GM23248 (cell line): Measurements from ENCODE around the gene CPLX1. TPM values are rescaled to one million over a fixed set of nuclear protein-coding genes. Genes with fewer than 3 reads are reported as not detected.
A peak's percentile ranks its signal among the peaks of the same experiment; 100 is the strongest.

Experiments used
- DNase-seq: peaks from one replicate; pipeline ENCODE4 v3.0.0-alpha.2; 2015
- H2AFZ ChIP-seq: fragments of 200-600 bp; sonication (generic); 2 replicates; pipeline ENCODE4 v1.6.1; 2016; ENCODE audit warnings: antibody characterized with exemption
- H3F3A ChIP-seq: fragments of 200-600 bp; sonication (generic); 2 replicates; pipeline ENCODE4 v1.6.1; 2016; ENCODE audit warnings: mild to moderate bottlenecking, antibody characterized with exemption, mixed run types; ENCODE audit not compliant: insufficient read depth
- H3K27ac ChIP-seq: fragments of 200-600 bp; sonication (generic); 2 replicates; pipeline ENCODE4 v1.5.1; 2016; ENCODE audit warnings: mild to moderate bottlenecking
- H3K27me3 ChIP-seq: fragments of 200-600 bp; sonication (generic); replicated peaks from 2 replicates; pipeline ENCODE4 v1.6.1; 2016; ENCODE audit warnings: mild to moderate bottlenecking; ENCODE audit not compliant: insufficient read depth
- H3K36me3 ChIP-seq: fragments of 200-600 bp; sonication (generic); 2 replicates; pipeline ENCODE4 v1.6.1; 2016; ENCODE audit warnings: low read depth, mild to moderate bottlenecking
- H3K4me1 ChIP-seq: fragments of 200-600 bp; sonication (generic); 2 replicates; pipeline ENCODE4 v1.6.1; 2016; ENCODE audit warnings: mild to moderate bottlenecking; ENCODE audit not compliant: insufficient read depth
- H3K4me2 ChIP-seq: fragments of 200-600 bp; sonication (generic); one replicate; pipeline ENCODE4 v1.6.1; 2016; ENCODE audit warnings: mild to moderate bottlenecking; ENCODE audit not compliant: unreplicated experiment
- H3K4me3 ChIP-seq: fragments of 200-600 bp; sonication (generic); 2 replicates; pipeline ENCODE4 v1.5.1; 2016; ENCODE audit warnings: mild to moderate bottlenecking
- H3K79me2 ChIP-seq: fragments of 200-600 bp; sonication (generic); 2 replicates; pipeline ENCODE4 v1.6.1; 2016; ENCODE audit warnings: mild to moderate bottlenecking; ENCODE audit not compliant: insufficient read depth
- H3K9ac ChIP-seq: fragments of 200-600 bp; sonication (generic); 2 replicates; pipeline ENCODE4 v1.6.1; 2016; ENCODE audit warnings: mild to moderate bottlenecking
- H3K9me2 ChIP-seq: fragments of 200-600 bp; sonication (generic); 2 replicates; pipeline ENCODE4 v1.6.1; 2016; ENCODE audit warnings: mixed run types, mild to moderate bottlenecking, moderate library complexity; ENCODE audit not compliant: insufficient read depth
- H3K9me3 ChIP-seq: fragments of 200-600 bp; sonication (generic); one replicate; pipeline ENCODE4 v1.6.1; 2017; ENCODE audit warnings: low read depth
- H4K20me1 ChIP-seq: fragments of 200-600 bp; sonication (generic); 2 replicates; pipeline ENCODE4 v1.6.0; 2016; ENCODE audit not compliant: insufficient read depth
- EZH2 ChIP-seq: fragments of 200-600 bp; sonication (generic); IDR thresholded peaks from 2 replicates; pipeline ENCODE4 v1.6.1; 2018; ENCODE audit warnings: antibody characterized with exemption, mild to moderate bottlenecking; ENCODE audit not compliant: insufficient read depth, poor library complexity, severe bottlenecking
- EZH2phosphoT487 ChIP-seq: fragments of 200-600 bp; sonication (generic); IDR thresholded peaks from 2 replicates; pipeline ENCODE4 v1.6.1; 2018; ENCODE audit warnings: antibody characterized with exemption, moderate library complexity, mild to moderate bottlenecking, low read depth; ENCODE audit not compliant: insufficient read depth
- WGBS, 2 experiments: methylation state at CpG; one replicate each; pipeline ENCODE4 v1.1.6; 2015 to 2017; ENCODE audit warnings: low lambda C conversion rate in 2 of 2, low coverage in 1 of 2; ENCODE audit errors: missing lambda C conversion rate in 2 of 2; 5-methylcytosine and 5-hydroxymethylcytosine counted together
- in situ Hi-C: fragments of 300-500 bp; cut with MboI; formaldehyde crosslinking; loops from 2 replicates; pipeline ENCODE4 v1.15.0; 2020
- polyA plus RNA-seq: library from polyadenylated mRNA; unstranded; fragments of >200 nt; fragmentation: Nextera tagmentation; extraction: Ambion mirVana; gene quantifications from 2 replicates; pipeline ENCODE4 v1.2.1, GENCODE V29; 2016
- total RNA-seq: library from RNA; depleted of rRNA; stranded (reverse); fragments of >200 nt; shearing (Covaris generic); gene quantifications from 2 replicates; pipeline ENCODE4 v1.2.3, GENCODE V29; 2014

CPLX1 gene
- total and polyA plus RNA-seq, 2 experiments from 2014 or later, result not detected

DNA sequence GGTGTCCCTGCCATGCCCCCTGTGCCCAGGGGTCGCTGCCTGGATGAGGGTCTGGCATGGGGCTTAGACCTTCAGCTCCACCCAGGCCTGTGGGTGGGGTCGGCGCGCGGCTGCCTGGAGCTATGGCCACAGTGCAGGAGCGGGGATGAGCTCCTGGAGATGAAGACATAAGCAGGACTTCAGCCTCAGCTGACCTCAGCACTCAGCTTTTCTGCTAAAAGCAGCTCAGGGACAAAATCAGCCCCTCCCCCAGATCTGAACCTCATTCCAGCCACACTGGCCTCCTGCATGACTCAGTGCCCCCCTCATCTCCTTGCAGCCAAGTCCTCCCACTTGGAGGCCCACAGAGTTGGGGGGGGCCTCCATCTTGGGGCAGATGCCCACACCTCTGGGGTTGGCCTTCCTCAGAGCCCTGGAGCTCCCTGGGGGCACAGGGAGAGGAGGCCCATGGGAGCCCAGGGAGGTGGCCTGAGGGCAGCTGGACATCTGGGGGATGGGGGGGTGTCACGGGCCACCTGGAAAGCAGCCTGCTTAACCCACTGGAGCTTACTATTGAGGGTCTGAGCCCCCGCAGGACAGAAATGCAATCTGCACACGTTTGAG lies 19.4 kb upstream of the CPLX1 start:
- H2AFZ ChIP-seq, result peak overlapping the region; percentile 58
- H3K4me3 ChIP-seq, result peak overlapping the region; percentile 21
- peak; percentile 77 for DNase-seq
- no peaks in the 10 kb centered on the region for H3K79me2 ChIP-seq
- H3F3A ChIP-seq, result no peaks in the 10 kb centered on the region
- H3K9me3 ChIP-seq, result no peaks in the 10 kb centered on the region
- no peaks in the 10 kb centered on the region for H4K20me1 ChIP-seq
- 53% methylated on average over 9 of the region's 9 CpGs for WGBS, 2 experiments
- no peaks in the 10 kb centered on the region for H3K9me2 ChIP-seq
- H3K4me1 ChIP-seq, result peaks cover 14% of the 10 kb centered on the region
- H3K27ac ChIP-seq, result peak overlapping the region; percentile 86
- peak overlapping the region; percentile 79 for H3K4me2 ChIP-seq
- H3K9ac ChIP-seq, result peak overlapping the region; percentile 59
- TF ChIP-seq EZH2phosphoT487 (no peak), EZH2 (no peak)
- in situ Hi-C loops, result no loop called here
- H3K36me3 ChIP-seq, result peaks cover 4% of the 10 kb centered on the region; the same call in 1 of the 2 replicates
- H3K27me3 ChIP-seq, result no peaks in the 10 kb centered on the region

DNA sequence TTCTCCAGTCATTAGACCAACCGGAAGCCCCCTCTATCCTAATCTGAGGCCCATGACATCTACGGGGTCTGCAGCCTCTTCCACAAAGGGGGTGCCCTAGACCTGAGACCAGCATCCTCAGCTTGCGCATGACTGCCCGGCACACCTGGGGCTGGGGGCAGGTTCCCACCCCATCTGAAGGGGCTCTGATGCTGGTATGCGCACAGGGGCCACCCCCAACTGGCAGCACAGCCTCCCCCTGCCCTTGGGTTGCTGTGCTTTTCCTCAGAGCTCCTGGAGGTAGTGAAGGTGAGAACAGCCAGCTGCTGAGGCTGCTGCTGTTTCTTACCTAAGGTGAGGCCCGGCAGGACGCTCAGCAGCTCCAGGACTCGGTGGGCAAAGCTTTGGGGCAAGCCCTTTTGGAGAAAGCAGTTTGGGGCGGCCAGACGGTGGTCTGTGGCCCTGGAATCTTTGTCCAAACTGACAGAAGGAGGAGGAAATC lies 18.9 kb upstream of the CPLX1 start:
- Histone ChIP-seq H3K27me3 (no peaks in the 10 kb centered on the region), H3K4me3 (peak overlapping the region; percentile 21; the same call in 1 of the 2 replicates), H3K27ac (peak overlapping the region; percentile 86), H3K9me3 (no peaks in the 10 kb centered on the region), H3K9ac (peak overlapping the region; percentile 59; the same call in 1 of the 2 replicates), H3K79me2 (no peaks in the 10 kb centered on the region), H4K20me1 (no peaks in the 10 kb centered on the region), H3K4me1 (peaks cover 14% of the 10 kb centered on the region), H3F3A (no peaks in the 10 kb centered on the region), H3K36me3 (peaks cover 4% of the 10 kb centered on the region; the same call in 1 of the 2 replicates), H2AFZ (no peak overlapping the region), H3K4me2 (peak overlapping the region; percentile 79), H3K9me2 (no peaks in the 10 kb centered on the region)
- no peak for DNase-seq
- no peak for TF ChIP-seq EZH2
- no peak for TF ChIP-seq EZH2phosphoT487
- WGBS, 2 experiments, result 92 to 96% methylated on average over 10 of the region's 10 CpGs
- in situ Hi-C loops, result no loop called here

DNA sequence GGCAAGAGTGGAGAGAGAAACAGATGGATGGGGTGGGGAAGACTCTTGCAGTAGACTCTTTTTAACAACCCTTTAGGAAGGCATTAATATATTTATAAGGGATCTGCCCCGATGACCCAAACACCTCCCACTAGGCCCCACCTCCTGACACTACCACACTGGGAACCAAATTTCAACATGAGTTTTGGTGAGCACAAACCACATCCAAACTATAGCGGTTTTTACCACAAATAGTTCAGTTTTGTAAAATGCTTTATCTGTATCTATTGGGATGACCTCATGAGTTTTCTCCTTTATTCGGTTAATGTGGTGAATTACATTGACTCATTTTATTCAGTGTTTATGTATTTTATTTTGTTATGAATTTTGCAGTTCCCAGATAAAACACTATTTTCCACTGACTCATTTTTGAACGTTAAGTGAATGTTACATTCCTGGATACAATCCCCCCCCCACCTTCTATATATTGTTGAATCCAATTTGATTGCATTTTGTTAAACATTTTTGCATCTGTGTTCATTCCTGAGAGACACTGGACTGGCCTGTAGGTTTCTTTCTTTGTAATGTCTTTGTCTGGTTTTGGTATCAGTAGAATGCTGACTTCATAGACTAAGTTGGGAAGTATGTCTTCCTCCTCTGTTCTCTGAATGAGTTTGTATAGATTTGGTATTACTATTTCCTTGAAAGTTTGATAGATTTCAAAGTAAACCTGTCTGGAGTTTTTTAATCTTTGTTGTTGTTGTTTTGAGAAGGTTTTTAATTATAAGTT lies 13.9 kb upstream of the CPLX1 start:
- no peaks in the 10 kb centered on the region for H3K79me2 ChIP-seq
- 93 to 99% methylated on average over 4 of the region's 4 CpGs for WGBS, 2 experiments
- H3K9me3 ChIP-seq, result no peaks in the 10 kb centered on the region
- no peaks in the 10 kb centered on the region for H3F3A ChIP-seq
- H3K9ac ChIP-seq, result no peak overlapping the region
- H3K4me1 ChIP-seq, result peaks cover under 1% of the 10 kb centered on the region
- no peak for TF ChIP-seq EZH2phosphoT487
- no peak for TF ChIP-seq EZH2
- H3K27ac ChIP-seq, result no peak overlapping the region
- in situ Hi-C loops, result no loop called here
- DNase-seq, result no peak
- H3K4me2 ChIP-seq, result no peak overlapping the region
- no peak overlapping the region for H2AFZ ChIP-seq
- H3K36me3 ChIP-seq, result no peaks in the 10 kb centered on the region
- H3K4me3 ChIP-seq, result no peak overlapping the region
- H3K27me3 ChIP-seq, result no peaks in the 10 kb centered on the region
- no peaks in the 10 kb centered on the region for H4K20me1 ChIP-seq
- H3K9me2 ChIP-seq, result no peaks in the 10 kb centered on the region

DNA sequence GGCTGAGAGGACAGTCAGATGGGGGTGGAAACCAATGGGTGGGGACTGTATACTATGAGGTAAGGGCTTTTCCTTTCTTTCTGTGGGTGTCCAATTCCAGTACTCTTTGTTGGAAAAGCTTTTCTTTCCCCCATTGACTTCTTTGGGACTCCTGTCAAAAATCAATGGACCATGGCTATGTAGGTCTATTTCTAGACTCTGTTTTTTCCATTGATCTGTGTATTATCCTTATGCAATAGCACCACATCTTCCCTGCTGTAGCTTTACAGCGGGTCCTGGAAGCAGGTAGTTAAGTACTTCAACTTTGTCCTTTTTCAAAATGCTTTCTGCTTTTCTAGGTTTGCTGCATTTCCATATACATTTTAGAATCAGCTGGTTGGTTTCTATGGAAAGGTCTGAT lies 11.8 kb upstream of the CPLX1 start:
- Histone ChIP-seq H2AFZ (no peak overlapping the region), H3F3A (no peaks in the 10 kb centered on the region), H4K20me1 (no peaks in the 10 kb centered on the region), H3K27me3 (no peaks in the 10 kb centered on the region), H3K4me3 (no peak overlapping the region), H3K4me1 (no peaks in the 10 kb centered on the region), H3K79me2 (no peaks in the 10 kb centered on the region), H3K9ac (no peak overlapping the region), H3K9me3 (no peaks in the 10 kb centered on the region), H3K27ac (no peak overlapping the region), H3K4me2 (no peak overlapping the region), H3K36me3 (no peaks in the 10 kb centered on the region), H3K9me2 (no peaks in the 10 kb centered on the region)
- 86 to 94% methylated on average over 1 of the region's 1 CpG for WGBS, 2 experiments
- in situ Hi-C loops, result no loop called here
- TF ChIP-seq EZH2phosphoT487 (no peak), EZH2 (no peak)
- no peak for DNase-seq
